ENCODE results near the gene MAP2K3. TPM values are rescaled to one million over a fixed set of nuclear protein-coding genes. Genes with fewer than 3 reads are reported as not detected.

The MAP2K3 gene
- total RNA-seq, 4 donors from 2014 or later = 44.4 to 148 (median 59.6) TPM

DNA sequence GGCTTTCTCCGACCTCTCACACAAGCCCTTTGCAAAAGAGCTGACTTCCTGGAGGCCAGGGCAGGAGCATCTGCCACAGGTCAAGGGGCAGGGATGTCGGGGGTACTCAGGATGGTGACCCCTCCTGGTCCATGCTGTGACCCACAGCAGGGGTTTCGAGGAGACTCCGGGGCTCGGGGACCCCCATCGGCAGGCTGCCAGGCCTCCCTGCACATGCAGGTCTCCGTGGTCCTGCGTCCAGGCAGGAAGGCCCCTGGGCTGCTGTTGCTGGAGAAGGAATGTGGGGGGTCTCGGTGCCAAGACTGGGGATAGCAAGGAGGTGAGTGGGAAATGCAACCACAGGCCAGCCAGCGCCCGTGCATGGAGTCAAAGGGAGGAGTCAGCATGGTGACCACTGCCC is 42.9 kb upstream of the MAP2K3 start:
- TF ChIP-seq POLR2A (IDR thresholded peaks at IDR 0.05) = no peak
- no peak for TF ChIP-seq POLR2AphosphoS5 (IDR thresholded peaks at IDR 0.05)
- TF ChIP-seq CTCF (IDR thresholded peaks at IDR 0.05) = no peak
- no peak for TF ChIP-seq EP300 (IDR thresholded peaks at IDR 0.05; ENCODE audit: low read depth)
- H3K9me3 ChIP-seq = no peaks in the 10 kb centered on the region
- in situ Hi-C loops (cut with MboI; ENCODE audit: low pct_ligation_motif_present in 1 of 4, low pct_unique_long_range_greater_than_20kb in 1 of 4, low sequenced_read_pairs in 3 of 4) (no loop called here), intact Hi-C loops (cut with DNase I; ENCODE audit: low total_unique reads) (no loop called here)
- no peak for DNase-seq
- no peaks in the 10 kb centered on the region for H3K36me3 ChIP-seq
- no peak overlapping the region for H3K4me3 ChIP-seq
- no peak overlapping the region for H3K27ac ChIP-seq
- no peaks in the 10 kb centered on the region for H3K4me1 ChIP-seq
- no peaks in the 10 kb centered on the region for H3K27me3 ChIP-seq
- WGBS, 2 donors (ENCODE audit: low coverage in 1 of 2) = 83% methylated on average over 9 of the region's 11 CpGs; no CpG with 5 or more reads in 1 of the 2 donors

GRCh38 chr17:21242026-21242697 is 42.3 kb upstream of the MAP2K3 start:
- TF ChIP-seq EP300 (IDR thresholded peaks at IDR 0.05; ENCODE audit: low read depth) (no peak), POLR2A (IDR thresholded peaks at IDR 0.05) (no peak), POLR2AphosphoS5 (IDR thresholded peaks at IDR 0.05) (no peak), CTCF (IDR thresholded peaks at IDR 0.05) (no peak)
- H3K4me1 ChIP-seq = no peaks in the 10 kb centered on the region

DNA sequence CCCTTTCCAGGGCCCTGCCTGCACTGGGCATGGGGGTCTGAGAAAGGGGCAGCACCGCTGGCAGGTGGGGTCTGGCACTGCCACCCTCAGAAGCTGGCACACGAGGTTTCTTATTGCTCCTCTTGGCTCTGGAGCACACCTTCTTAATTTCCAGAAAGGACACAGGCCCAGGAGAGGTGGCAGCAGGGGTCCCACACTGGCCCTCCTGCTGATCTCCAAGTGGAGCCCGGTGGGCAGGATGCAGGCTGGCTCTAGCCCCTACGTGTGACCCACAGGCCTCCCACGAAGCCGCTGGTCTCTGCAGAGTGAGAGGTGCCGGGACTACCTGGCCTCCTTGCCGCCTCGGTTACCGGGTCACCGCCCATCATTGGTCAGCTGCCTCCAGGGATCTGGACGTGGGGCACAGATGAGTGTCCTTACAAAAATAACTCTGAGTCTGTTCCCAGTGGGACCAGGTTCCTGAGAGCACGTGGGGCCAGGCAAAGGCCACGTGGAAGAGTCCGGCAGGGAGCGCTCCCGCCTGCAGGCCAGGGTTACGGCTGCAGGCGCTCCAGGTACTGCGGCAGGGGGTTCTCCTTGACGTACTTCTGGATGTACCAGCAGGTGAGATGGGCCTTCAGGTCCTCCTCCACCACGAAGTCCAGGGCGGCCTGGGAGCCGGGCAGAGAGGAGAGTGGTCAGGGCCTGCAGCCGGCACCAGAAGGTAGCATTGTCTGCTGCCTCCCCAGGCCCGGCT is 41.6 kb upstream of the MAP2K3 start:
- intact Hi-C loops (cut with DNase I; ENCODE audit: low total_unique reads) = no loop called here
- WGBS, 2 donors (ENCODE audit: low coverage in 1 of 2) = 81 to 83% methylated on average over 1 to 18 of the region's 26 CpGs
- DNase-seq = no peak
- no peaks in the 10 kb centered on the region for H3K27me3 ChIP-seq
- TF ChIP-seq EP300 (IDR thresholded peaks at IDR 0.05; ENCODE audit: low read depth) (no peak), POLR2AphosphoS5 (IDR thresholded peaks at IDR 0.05) (no peak), CTCF (IDR thresholded peaks at IDR 0.05) (no peak), POLR2A (IDR thresholded peaks at IDR 0.05) (no peak)
- in situ Hi-C loops (cut with MboI; ENCODE audit: low pct_ligation_motif_present in 1 of 4, low pct_unique_long_range_greater_than_20kb in 1 of 4, low sequenced_read_pairs in 3 of 4) = no loop called here
- no peaks in the 10 kb centered on the region for H3K4me1 ChIP-seq
- no peak overlapping the region for H3K27ac ChIP-seq
- H3K4me3 ChIP-seq = no peak overlapping the region
- no peaks in the 10 kb centered on the region for H3K36me3 ChIP-seq
- H3K9me3 ChIP-seq = no peaks in the 10 kb centered on the region

More at GRCh38 chr17:21242026-21242697, 42.3 kb upstream of the MAP2K3 start:
- Histone ChIP-seq H3K36me3 (no peaks in the 10 kb centered on the region), H3K27ac (no peak overlapping the region), H3K4me3 (no peak overlapping the region), H3K27me3 (no peaks in the 10 kb centered on the region), H3K9me3 (no peaks in the 10 kb centered on the region)
- WGBS, 2 donors (ENCODE audit: low coverage in 1 of 2) = 77% methylated on average over 10 of the region's 11 CpGs; no CpG with 5 or more reads in 1 of the 2 donors
- in situ Hi-C loops (cut with MboI; ENCODE audit: low pct_ligation_motif_present in 1 of 4, low pct_unique_long_range_greater_than_20kb in 1 of 4, low sequenced_read_pairs in 3 of 4) = no loop called here
- intact Hi-C loops (cut with DNase I; ENCODE audit: low total_unique reads) = no loop called here
- DNase-seq = no peak

GRCh38 chr17:21243516-21244303 is 40.8 kb upstream of the MAP2K3 start:
- TF ChIP-seq EP300 (IDR thresholded peaks at IDR 0.05; ENCODE audit: low read depth) = no peak
- TF ChIP-seq POLR2AphosphoS5 (IDR thresholded peaks at IDR 0.05) = no peak
- TF ChIP-seq POLR2A (IDR thresholded peaks at IDR 0.05) = no peak
- TF ChIP-seq CTCF (IDR thresholded peaks at IDR 0.05) = no peak
- intact Hi-C loops (cut with DNase I; ENCODE audit: low total_unique reads) = no loop called here
- DNase-seq = no peak
- Histone ChIP-seq H3K27me3 (no peaks in the 10 kb centered on the region), H3K36me3 (no peaks in the 10 kb centered on the region), H3K4me3 (no peak overlapping the region), H3K27ac (no peak overlapping the region), H3K9me3 (no peaks in the 10 kb centered on the region), H3K4me1 (no peaks in the 10 kb centered on the region)
- WGBS, 2 donors (ENCODE audit: low coverage in 1 of 2) = 78% methylated on average over 22 of the region's 23 CpGs; no CpG with 5 or more reads in 1 of the 2 donors
- in situ Hi-C loops (cut with MboI; ENCODE audit: low pct_ligation_motif_present in 1 of 4, low pct_unique_long_range_greater_than_20kb in 1 of 4, low sequenced_read_pairs in 3 of 4) = no loop called here

Data from transverse colon (tissue), 4 donors.